NCI-H146 treated with DMSO at 0.1 percent for 48 hours (cell line): ENCODE results near the gene NUDT14.
A peak's percentile ranks its signal among the peaks of the same experiment; 100 is the strongest.

ENCODE experiments used
- DNase-seq: peaks from one replicate; lab custom pipeline; 2025; ENCODE audit not compliant: unreplicated experiment; lab: John Stamatoyannopoulos, UW

Gene NUDT14

GRCh38 chr14:105161309-105161708 is 19.8 kb downstream of the NUDT14 start:
- DNase-seq, result peak; percentile 91

- DNase-seq, result no peak
Measured at GRCh38 chr14:105160776-105161175, 20.3 kb downstream of the NUDT14 start.

- DNase-seq, result no peak
Measured at GRCh38 chr14:105159344-105159743, 21.8 kb downstream of the NUDT14 start.

- DNase-seq, result no peak
Measured at GRCh38 chr14:105158794-105159193, 22.3 kb downstream of the NUDT14 start.

- no peak for DNase-seq
Measured at GRCh38 chr14:105157872-105158271, 23.2 kb downstream of the NUDT14 start.

GRCh38 chr14:105156414-105157375 is 24.4 kb downstream of the NUDT14 start:
- DNase-seq, result no peak

- no peak for DNase-seq
Measured at GRCh38 chr14:105155681-105156413, 25.3 kb downstream of the NUDT14 start.

- peak; percentile 92 for DNase-seq
Measured at GRCh38 chr14:105155071-105155651, 26.0 kb downstream of the NUDT14 start.

GRCh38 chr14:105154476-105154871 is 26.6 kb downstream of the NUDT14 start:
- no peak for DNase-seq

GRCh38 chr14:105153739-105154475 is 27.2 kb downstream of the NUDT14 start:
- DNase-seq, result no peak

GRCh38 chr14:105153331-105153731 is 27.8 kb downstream of the NUDT14 start:
- DNase-seq, result no peak

- DNase-seq, result no peak
Measured at GRCh38 chr14:105152794-105153241, 28.3 kb downstream of the NUDT14 start.

- no peak for DNase-seq
Measured at GRCh38 chr14:105151838-105152793, 29.0 kb downstream of the NUDT14 start.

GRCh38 chr14:105151084-105151837 is 29.9 kb downstream of the NUDT14 start:
- no peak for DNase-seq

- DNase-seq, result no peak
Measured at GRCh38 chr14:105150368-105151083, 30.6 kb downstream of the NUDT14 start.

GRCh38 chr14:105150026-105150367 is 31.1 kb downstream of the NUDT14 start:
- DNase-seq, result no peak

GRCh38 chr14:105149146-105149781 is 31.8 kb downstream of the NUDT14 start:
- DNase-seq, result no peak

GRCh38 chr14:105148604-105149145 is 32.4 kb downstream of the NUDT14 start:
- no peak for DNase-seq
